Ramos (cell line): Measurements from ENCODE around the gene SALL3.

Experiments
- in situ Hi-C: fragments of 300-500 bp; cut with MboI; formaldehyde crosslinking; loops from one replicate; pipeline ENCODE4 v1.14.3; 2022; ENCODE audit warnings: low sequenced_read_pairs; ENCODE audit not compliant: unreplicated experiment

The SALL3 gene

GRCh38 chr18:78998371-78999071 is 18.9 kb downstream of the SALL3 start:
- in situ Hi-C loops = no loop called here

DNA sequence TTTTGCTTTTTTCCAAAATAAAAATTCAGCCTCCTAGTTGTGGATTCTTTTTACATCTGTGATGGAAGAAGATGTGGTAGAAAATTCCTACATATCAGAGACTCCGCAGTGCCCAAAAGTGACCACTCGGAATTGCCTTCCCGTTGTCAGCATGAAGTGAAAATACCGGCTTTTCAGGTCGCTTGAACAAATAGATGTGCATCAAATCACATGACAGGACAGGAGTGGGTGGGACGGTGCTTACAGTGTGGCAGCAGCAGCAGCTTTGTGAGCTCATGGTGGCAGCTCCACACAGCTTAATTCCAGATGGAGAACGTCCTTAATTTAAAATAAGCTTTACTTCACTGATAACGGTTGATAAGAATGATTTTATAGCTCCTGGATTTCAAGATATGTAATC is 20.3 kb downstream of the SALL3 start:
- in situ Hi-C loops = no loop called here

- in situ Hi-C loops = no loop called here
These were observed 21.4 kb downstream of the SALL3 start for GRCh38 chr18:79000997-79001396.

GRCh38 chr18:79005653-79006052 is 26.0 kb downstream of the SALL3 start:
- in situ Hi-C loops = no loop called here

DNA sequence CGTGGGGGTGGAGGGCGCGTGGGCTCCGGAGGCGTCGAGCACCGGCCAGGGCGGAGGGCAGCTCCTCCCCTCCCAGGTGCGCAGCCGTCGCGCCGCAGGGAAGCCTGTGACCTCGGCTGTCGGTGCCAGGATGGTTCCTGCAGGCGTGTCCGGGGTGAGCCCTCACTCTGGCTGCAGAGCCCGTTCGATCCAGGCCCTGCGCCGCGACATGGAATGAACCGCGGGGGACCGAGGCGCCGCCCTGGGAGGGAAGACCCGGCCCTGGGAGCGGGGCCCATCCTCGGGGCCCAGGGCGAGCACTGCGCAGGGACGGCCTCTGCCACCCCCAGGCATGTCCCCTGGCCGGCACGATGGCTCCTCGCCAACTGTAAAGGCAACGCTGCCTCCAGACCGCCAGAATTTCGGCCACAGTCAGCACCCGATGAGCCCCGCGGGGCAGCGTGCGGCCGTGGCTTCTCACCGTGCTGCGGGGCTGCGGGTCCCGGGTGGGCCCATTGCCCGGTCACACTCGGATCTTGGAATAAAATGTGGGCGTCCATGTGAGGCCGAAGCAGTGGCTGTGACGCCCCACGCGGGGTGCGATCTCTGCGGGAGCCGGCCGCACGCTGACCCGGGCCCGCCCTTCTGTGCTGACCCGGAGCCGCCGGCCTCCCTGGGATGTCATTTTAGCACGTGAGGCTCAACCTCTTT is 26.6 kb downstream of the SALL3 start:
- in situ Hi-C loops = no loop called here

- in situ Hi-C loops = no loop called here
These were observed 27.8 kb downstream of the SALL3 start for GRCh38 chr18:79007440-79007839.

DNA sequence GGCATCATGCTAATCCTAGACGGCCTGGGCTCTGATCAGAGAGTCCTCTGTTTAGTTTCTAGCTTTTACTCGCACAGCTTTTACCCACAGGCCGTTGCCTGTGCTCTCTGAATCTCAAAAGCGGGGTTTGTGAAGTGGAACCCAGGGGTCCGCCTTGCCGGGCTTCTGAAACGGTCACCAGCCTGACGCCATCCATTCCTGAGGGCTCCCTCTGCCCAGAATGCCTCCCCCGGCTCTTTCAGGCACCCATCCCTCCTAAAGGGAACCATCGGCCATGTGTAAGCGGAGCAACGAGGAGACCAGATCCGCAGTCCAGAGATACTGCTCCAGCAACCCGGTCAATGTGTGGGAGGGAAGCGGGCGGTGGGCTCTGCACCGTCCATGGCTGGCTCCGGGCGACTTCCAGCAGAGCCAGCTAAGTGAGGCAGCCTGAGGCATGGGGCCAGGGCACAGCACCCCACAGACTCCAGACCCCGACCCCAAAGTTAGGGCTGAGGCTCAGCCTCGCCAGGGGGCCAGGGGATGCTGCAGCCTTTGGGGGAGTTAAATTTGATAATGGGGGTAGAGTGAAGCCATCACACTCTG is 28.8 kb downstream of the SALL3 start:
- in situ Hi-C loops = no loop called here

GRCh38 chr18:79010802-79011201 is 31.2 kb downstream of the SALL3 start:
- in situ Hi-C loops = no loop called here

DNA sequence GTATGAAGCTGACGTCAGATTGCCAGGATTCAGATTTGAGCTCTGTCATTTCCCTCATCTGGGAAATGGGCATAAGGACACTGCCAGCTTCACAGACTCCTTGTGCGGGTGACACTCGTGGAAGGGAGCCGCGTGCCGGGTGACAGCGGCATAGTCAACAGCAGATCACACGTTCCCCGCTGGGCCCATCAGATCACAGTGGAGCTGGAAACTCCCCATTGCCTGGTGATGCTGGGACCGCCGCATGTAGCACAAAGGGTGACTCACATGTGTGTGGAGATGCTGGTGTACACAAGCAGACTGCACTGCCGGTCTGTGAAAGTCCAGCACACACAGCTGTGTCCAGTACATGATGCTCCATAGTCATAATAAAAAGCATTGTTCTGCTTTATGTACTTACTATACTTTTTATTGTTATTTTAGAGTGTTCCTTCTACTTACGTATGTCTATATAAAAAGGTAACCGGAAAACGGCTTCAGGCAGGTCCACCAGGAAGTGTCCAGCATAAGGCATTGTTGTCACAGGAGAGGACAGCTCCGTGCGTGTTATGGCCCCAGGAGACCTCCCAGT is 31.8 kb downstream of the SALL3 start:
- in situ Hi-C loops = no loop called here

DNA sequence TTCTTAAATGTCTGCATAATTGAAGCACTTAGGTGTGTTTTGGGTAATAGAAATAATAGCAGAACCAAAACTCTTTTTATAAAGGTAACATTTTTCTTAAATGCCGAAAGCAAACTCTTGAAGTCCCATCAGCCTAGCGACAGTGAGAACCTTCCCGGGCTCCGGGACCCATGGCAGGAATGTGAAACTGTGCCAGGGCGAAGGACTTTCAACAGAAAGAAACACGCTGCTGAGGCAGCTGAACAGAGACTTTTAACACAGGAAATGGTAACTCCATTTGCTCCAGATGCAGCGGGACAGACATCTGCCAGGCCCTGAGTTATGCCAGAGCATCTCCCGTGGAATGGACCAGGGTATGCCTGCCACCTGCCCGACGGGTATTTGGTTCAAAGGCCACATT is 34.3 kb downstream of the SALL3 start:
- in situ Hi-C loops = no loop called here

DNA sequence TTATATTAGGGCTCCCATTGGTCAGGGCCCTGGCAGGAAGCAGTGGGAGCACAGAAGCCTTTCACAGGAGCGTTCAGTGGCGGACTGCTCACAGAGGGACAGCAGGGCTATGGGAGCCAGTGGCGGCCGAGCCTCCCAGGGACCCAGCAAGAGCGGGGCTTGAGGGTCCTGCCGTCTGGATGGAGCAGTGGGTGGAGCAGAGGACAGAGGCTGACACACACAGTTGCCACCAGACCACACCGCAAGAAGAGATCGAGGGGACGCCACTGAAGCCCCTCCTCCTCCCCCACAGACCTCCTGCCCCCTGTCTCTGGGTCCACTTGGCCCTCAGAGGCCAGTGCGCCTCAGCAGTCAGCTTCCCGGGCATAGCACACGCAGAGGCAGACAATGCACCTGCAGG is 39.3 kb downstream of the SALL3 start:
- in situ Hi-C loops = no loop called here

- in situ Hi-C loops = no loop called here
These were observed 40.3 kb downstream of the SALL3 start for GRCh38 chr18:79019881-79020280.

DNA sequence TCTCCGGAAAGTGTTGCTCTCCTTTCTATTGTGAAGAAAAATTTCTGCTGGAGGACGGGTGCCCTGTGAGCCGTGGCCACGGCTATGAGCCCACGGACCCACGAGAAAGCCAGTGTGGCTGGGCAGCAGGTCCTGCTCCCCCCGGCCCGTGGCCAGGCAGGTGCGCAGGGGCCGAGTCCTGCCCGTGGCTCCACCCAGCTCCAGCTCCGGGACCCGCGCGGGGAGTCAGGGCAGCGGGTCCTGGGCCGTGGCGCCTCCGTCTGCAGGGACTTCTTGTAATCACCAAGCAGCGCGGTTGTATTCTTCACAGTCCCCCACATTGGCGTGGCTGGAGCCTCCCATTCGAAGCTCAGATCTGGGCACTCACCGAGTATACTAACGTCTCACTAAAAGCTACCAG is 43.0 kb downstream of the SALL3 start:
- in situ Hi-C loops = no loop called here

- in situ Hi-C loops = no loop called here
These were observed 46.9 kb downstream of the SALL3 start for GRCh38 chr18:79026491-79026890.

GRCh38 chr18:79030680-79031079 is 51.1 kb downstream of the SALL3 start:
- in situ Hi-C loops = no loop called here

GRCh38 chr18:79042276-79042675 is 62.7 kb downstream of the SALL3 start:
- in situ Hi-C loops = no loop called here

GRCh38 chr18:79043288-79043687 is 63.7 kb downstream of the SALL3 start:
- in situ Hi-C loops = no loop called here

DNA sequence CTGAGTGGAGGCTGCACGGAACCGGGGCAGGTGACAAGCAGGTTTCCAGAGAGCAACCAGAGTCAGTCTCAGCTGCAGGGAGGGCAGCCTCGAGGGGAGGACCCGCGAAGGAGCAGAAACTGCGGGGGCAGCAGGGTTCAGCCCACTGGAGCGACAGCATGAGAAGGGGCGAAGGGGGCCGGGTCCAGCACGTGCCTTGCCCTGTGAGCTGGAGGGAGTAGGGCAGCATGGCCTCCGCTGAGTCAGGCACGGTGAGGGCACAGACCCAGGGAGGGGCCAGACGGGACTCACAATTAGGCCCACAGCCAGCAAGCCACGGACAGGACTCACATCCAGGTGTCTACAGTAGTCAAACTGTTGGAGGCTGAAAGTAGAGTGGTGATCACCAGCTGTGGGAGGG is 66.9 kb downstream of the SALL3 start:
- in situ Hi-C loops = no loop called here

DNA sequence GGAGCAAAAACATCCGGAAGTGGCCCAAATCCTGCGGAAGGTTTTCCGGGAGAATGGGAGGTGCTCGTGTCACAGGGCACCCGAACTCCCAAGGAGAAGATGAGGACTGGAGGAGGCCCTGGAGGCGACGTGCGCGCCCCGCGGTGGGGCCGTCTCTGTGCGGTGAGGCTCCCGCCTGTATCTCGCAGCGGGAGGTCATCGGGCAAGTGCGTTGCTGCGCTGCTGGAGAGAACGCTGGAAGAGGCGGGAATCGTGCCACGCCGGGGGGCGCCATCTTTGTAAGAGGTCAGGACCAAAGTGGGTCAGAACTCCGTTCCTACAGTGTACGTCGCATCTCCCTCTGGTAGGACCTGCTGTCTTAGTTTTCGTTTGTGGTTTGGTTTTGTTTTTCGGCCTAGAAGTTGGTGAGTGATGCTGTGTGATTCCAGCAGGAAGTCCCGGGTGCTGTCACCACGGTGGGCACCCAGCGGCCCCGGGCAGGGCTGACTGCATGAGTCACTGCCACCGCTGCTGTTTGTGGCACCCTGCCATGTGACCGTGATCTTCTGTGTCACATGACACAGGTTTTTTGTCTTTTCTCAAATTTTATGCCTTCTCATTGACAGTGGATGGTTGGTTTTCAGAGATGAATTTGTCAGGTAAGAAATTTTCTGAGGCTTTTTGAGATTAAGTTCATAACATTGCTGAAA is 68.1 kb downstream of the SALL3 start:
- in situ Hi-C loops = no loop called here

GRCh38 chr18:79048245-79048632 is 68.6 kb downstream of the SALL3 start:
- in situ Hi-C loops = no loop called here

DNA sequence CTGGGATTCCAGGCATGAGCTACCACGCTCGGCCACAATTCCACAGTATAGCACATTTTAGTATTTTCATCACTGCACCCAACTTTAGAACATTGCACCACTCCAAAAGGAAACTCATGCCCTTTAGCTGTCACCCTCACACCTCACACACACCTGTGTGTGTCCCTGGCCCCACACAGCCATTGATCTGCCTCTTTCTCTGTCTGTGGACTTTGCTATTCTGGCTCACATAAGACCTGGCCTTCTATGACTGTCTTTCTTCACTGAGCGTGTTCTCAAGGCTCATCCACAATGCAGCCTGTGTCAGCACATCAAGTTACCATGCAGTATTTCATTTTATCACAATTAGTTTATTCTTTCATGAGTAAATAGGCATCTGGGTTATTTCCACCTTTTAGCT is 69.9 kb downstream of the SALL3 start:
- in situ Hi-C loops = no loop called here
